Natural killer cell (primary cell): ENCODE data around the gene IL31RA. TPM values are rescaled to one million over a fixed set of nuclear protein-coding genes. Genes with fewer than 3 reads are reported as not detected.

Source experiments
- ATAC-seq, 3 donors: fragments of 150-1000 bp in 2 of 3; fragments of 200-7000 bp in 1 of 3; cut with Tn5 transposase; 1 replicate in 1 of 3; 2 replicates in 2 of 3; pipeline ENCODE4 v1.10.0; 2021; ENCODE audit warnings: mild to moderate bottlenecking in 2 of 3, moderate library complexity in 2 of 3
- DNase-seq, 2 donors: peaks; one replicate each; pipeline versions ENCODE4 v3.0.0 to v3.0.0-alpha.2; 2013 to 2021; ENCODE audit warnings: mixed read lengths in 1 of 2
- H3K27ac ChIP-seq: one replicate; pipeline ENCODE4 v1.5.1; 2013; ENCODE audit warnings: mild to moderate bottlenecking, low read length
- H3K27me3 ChIP-seq: one replicate; pipeline ENCODE4 v1.6.1; 2013; ENCODE audit warnings: low read length; ENCODE audit not compliant: control insufficient read depth, insufficient read depth
- H3K36me3 ChIP-seq: one replicate; pipeline ENCODE4 v1.6.1; 2013; ENCODE audit warnings: low read length; ENCODE audit not compliant: control insufficient read depth, insufficient read depth
- H3K4me1 ChIP-seq: one replicate; pipeline ENCODE4 v1.6.1; 2013; ENCODE audit warnings: low read length; ENCODE audit not compliant: control insufficient read depth, insufficient read depth
- H3K4me3 ChIP-seq: one replicate; pipeline ENCODE4 v1.5.1; 2013; ENCODE audit warnings: low read length
- H3K9me3 ChIP-seq: one replicate; pipeline ENCODE4 v1.6.1; 2013; ENCODE audit warnings: low read length; ENCODE audit not compliant: control insufficient read depth, insufficient read depth
- H3K27ac Mint-ChIP-seq, 2 donors: one replicate each; pipeline ENCODE4 v1.8.0; 2022; ENCODE audit warnings: mild to moderate bottlenecking in 2 of 2, mixed read lengths in 2 of 2, moderate library complexity in 1 of 2
- H3K27me3 Mint-ChIP-seq, 2 donors: one replicate each; pipeline ENCODE4 v1.8.0; 2022; ENCODE audit warnings: low read depth in 2 of 2, mixed read lengths in 2 of 2
- H3K36me3 Mint-ChIP-seq: one replicate; pipeline ENCODE4 v1.8.0; 2022; ENCODE audit warnings: mixed read lengths
- H3K4me1 Mint-ChIP-seq, 2 donors: one replicate each; pipeline ENCODE4 v1.8.0; 2022; ENCODE audit warnings: mixed read lengths in 2 of 2
- H3K4me3 Mint-ChIP-seq: one replicate; pipeline ENCODE4 v1.8.0; 2022; ENCODE audit warnings: mild to moderate bottlenecking, moderate library complexity, mixed read lengths
- H3K9me3 Mint-ChIP-seq, 2 donors: one replicate each; pipeline ENCODE4 v1.8.0; 2022; ENCODE audit warnings: mixed read lengths in 2 of 2
- CTCF ChIP-seq: fragments of 200-600 bp; IDR thresholded peaks from one replicate; pipeline ENCODE4 v1.8.0; 2022; ENCODE audit warnings: antibody characterized with exemption
- WGBS: methylation state at CpG from one replicate; pipeline ENCODE4 v1.1.7; 2013; ENCODE audit warnings: missing lambda C conversion rate; ENCODE audit not compliant: insufficient coverage; 5-methylcytosine and 5-hydroxymethylcytosine counted together
- intact Hi-C: fragments of 100-400 bp; cut with micrococcal nuclease; formaldehyde crosslinking; loops from one replicate; pipeline ENCODE4 v1.14.2; 2022
- total RNA-seq, 4 donors: library from RNA; stranded (reverse); fragments of 120-200 nt in 1 of 4; gene quantifications; one replicate each; pipeline versions ENCODE4 v1.2.3 to v1.2.4, GENCODE V29; 2013 to 2022

The IL31RA gene
- total RNA-seq, 3 donors from 2014 or later (not counting 1 experiment from before 2014, with no cell fraction given): not detected

GRCh38 chr5:55924744-55925143 lies 73.6 kb downstream of the IL31RA start:
- peaks cover 6 to 7% of the 10 kb centered on the region in 2 donors for H3K27me3 Mint-ChIP-seq
- H3K36me3 ChIP-seq: no peaks in the 10 kb centered on the region
- H3K27me3 ChIP-seq: no peaks in the 10 kb centered on the region
- H3K36me3 Mint-ChIP-seq: no peaks in the 10 kb centered on the region
- H3K4me1 Mint-ChIP-seq: peaks cover 10 to 11% of the 10 kb centered on the region in 2 donors
- no peak overlapping the region for H3K4me3 Mint-ChIP-seq
- no peak overlapping the region for H3K4me3 ChIP-seq
- intact Hi-C loops: no loop called here
- no peaks in the 10 kb centered on the region for H3K9me3 Mint-ChIP-seq
- DNase-seq: no peak
- H3K27ac ChIP-seq: no peak overlapping the region
- TF ChIP-seq CTCF: no peak
- WGBS: 89% methylated on average over 11 of the region's 11 CpGs
- H3K4me1 ChIP-seq: peaks cover 17% of the 10 kb centered on the region
- H3K9me3 ChIP-seq: no peaks in the 10 kb centered on the region
- no peak overlapping the region for H3K27ac Mint-ChIP-seq
- ATAC-seq: no peak

- H3K36me3 ChIP-seq: no peaks in the 10 kb centered on the region
- H3K27ac ChIP-seq: no peak overlapping the region
- ATAC-seq (no peak), DNase-seq (no peak)
- H3K27me3 Mint-ChIP-seq: peaks cover 6 to 7% of the 10 kb centered on the region in 2 donors
- WGBS: 95% methylated on average over 3 of the region's 3 CpGs
- H3K4me1 Mint-ChIP-seq: peaks cover 10 to 11% of the 10 kb centered on the region in 2 donors
- intact Hi-C loops: no loop called here
- no peaks in the 10 kb centered on the region for H3K27me3 ChIP-seq
- H3K9me3 Mint-ChIP-seq: no peaks in the 10 kb centered on the region
- TF ChIP-seq CTCF: no peak
- no peaks in the 10 kb centered on the region for H3K9me3 ChIP-seq
- H3K36me3 Mint-ChIP-seq: no peaks in the 10 kb centered on the region
- H3K27ac Mint-ChIP-seq: no peak overlapping the region
- peaks cover 14% of the 10 kb centered on the region for H3K4me1 ChIP-seq
- no peak overlapping the region for H3K4me3 ChIP-seq
- H3K4me3 Mint-ChIP-seq: no peak overlapping the region
Observed at GRCh38 chr5:55925181-55925580, 74.0 kb downstream of the IL31RA start.

GRCh38 chr5:55925712-55926111 lies 74.6 kb downstream of the IL31RA start:
- no peaks in the 10 kb centered on the region for H3K36me3 ChIP-seq
- no peak for TF ChIP-seq CTCF
- 83% methylated on average over 5 of the region's 5 CpGs for WGBS

GRCh38 chr5:55926476-55926875 lies 75.3 kb downstream of the IL31RA start:
- Mint-ChIP-seq H3K27me3 (peaks cover 6 to 7% of the 10 kb centered on the region in 2 donors), H3K27ac (no peak overlapping the region), H3K9me3 (no peaks in the 10 kb centered on the region), H3K4me1 (peaks cover 10 to 11% of the 10 kb centered on the region in 2 donors), H3K36me3 (no peaks in the 10 kb centered on the region), H3K4me3 (no peak overlapping the region)
- H3K27ac ChIP-seq: no peak overlapping the region
- H3K36me3 ChIP-seq: no peaks in the 10 kb centered on the region
- H3K9me3 ChIP-seq: no peaks in the 10 kb centered on the region
- no peak overlapping the region for H3K4me3 ChIP-seq
- ATAC-seq (no peak), DNase-seq (no peak)
- 94% methylated on average over 4 of the region's 5 CpGs for WGBS
- no peak for TF ChIP-seq CTCF
- H3K4me1 ChIP-seq: peaks cover 14% of the 10 kb centered on the region
- H3K27me3 ChIP-seq: no peaks in the 10 kb centered on the region
- intact Hi-C loops: no loop called here

More at GRCh38 chr5:55925712-55926111, 74.6 kb downstream of the IL31RA start:
- H3K4me1 ChIP-seq: peaks cover 14% of the 10 kb centered on the region
- DNase-seq (no peak), ATAC-seq (no peak)
- H3K27ac Mint-ChIP-seq: no peak overlapping the region
- no peaks in the 10 kb centered on the region for H3K27me3 ChIP-seq
- no peak overlapping the region for H3K27ac ChIP-seq
- H3K9me3 ChIP-seq: no peaks in the 10 kb centered on the region
- H3K9me3 Mint-ChIP-seq: no peaks in the 10 kb centered on the region
- no peaks in the 10 kb centered on the region for H3K36me3 Mint-ChIP-seq
- intact Hi-C loops: no loop called here
- H3K4me3 Mint-ChIP-seq: no peak overlapping the region
- no peak overlapping the region for H3K4me3 ChIP-seq
- peaks cover 6 to 7% of the 10 kb centered on the region in 2 donors for H3K27me3 Mint-ChIP-seq
- H3K4me1 Mint-ChIP-seq: peaks cover 10 to 11% of the 10 kb centered on the region in 2 donors
